ENCODE data around the gene TUBGCP2.
"Not testable (repeated sequence)": the region's sequence is repeated elsewhere in the genome, so short reads cannot be mapped to it uniquely, and the experiment has no call there.

TUBGCP2 gene

DNA sequence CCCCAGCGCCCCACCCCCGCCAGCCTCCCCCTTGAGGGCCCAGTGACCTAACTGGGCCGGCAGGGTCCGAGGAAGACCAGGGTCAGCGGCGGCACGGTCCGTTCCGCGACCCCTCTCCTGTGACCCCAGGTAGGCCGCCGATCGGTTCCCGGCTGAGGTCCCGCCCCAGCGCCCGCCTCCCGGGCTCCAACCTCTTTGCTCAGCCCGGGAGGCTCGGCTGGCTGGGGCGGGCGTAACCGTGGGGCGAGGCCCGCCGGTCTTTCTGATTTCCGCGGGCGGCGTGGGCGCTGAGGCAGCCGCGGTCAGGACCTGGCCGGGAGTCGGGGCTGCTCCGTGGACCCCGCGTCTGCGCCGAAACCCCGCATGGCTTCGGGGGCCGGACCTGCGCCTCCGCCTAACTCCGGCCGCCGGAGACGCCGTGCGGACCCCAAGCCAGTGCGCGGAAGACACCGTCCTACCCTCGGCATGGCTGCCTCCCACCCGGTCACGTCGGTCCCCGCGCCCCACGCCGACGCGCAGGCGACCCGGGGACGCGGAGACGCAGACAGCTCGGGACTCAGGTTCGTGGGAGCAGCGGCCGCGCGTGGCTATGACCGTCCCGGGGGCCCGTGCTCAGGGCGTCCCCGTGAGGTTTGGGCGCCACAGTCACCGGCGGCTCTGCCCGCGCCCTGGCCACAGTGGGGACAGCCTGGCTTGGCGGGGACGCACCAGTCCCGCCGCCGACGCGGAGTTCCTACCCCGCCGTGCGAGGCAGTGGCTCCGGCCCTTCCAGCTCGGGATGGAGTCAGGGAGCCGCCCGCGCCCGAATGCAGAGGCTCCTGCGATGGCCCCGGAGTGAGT is 72.1 kb downstream of the TUBGCP2 start:
- Mint-ChIP-seq H3K4me3 (peak overlapping the region; percentile 73), H3K27ac (peak overlapping the region; percentile 92), H3K36me3 (ENCODE audit: low read depth) (peaks cover 10% of the 10 kb centered on the region), H3K9me3 (no peaks in the 10 kb centered on the region), H3K4me1 (ENCODE audit: low read depth) (peaks cover 61% of the 10 kb centered on the region), H3K27me3 (peaks cover 61% of the 10 kb centered on the region)
- intact Hi-C loops (cut with micrococcal nuclease), result loop anchor here (2.0 to 10.0 kb wide), 2 partner anchors 20 to 92 kb away; no protein-coding TSS in a partner anchor

DNA sequence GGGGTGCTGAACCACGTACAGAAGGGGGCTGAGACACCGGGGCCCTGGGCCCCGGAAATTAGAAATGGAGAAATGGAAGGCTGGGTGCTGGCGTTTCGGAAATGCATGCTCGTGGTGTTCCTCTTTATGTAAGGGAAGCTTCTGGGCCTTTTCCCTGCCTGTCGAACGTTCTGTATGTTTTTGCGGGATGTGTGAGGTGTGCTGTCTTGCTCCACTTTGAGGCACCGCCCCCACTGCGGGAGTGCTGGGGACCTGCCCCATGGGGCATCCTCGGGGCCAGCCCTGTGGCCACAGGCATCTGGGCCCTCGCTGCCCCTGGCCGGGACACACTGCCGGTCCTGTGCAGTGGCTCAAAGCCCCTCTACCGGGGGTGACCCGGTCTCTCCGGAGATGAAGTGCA is 72.7 kb downstream of the TUBGCP2 start:
- Mint-ChIP-seq H3K27me3 (peaks cover 60% of the 10 kb centered on the region), H3K4me3 (peak overlapping the region; percentile 73), H3K9me3 (no peaks in the 10 kb centered on the region), H3K27ac (peak overlapping the region; percentile 92), H3K4me1 (ENCODE audit: low read depth) (peaks cover 61% of the 10 kb centered on the region), H3K36me3 (ENCODE audit: low read depth) (peaks cover 10% of the 10 kb centered on the region)
- intact Hi-C loops (cut with micrococcal nuclease), result loop anchor here (2.0 to 10.0 kb wide), 2 partner anchors 21 to 91 kb away; no protein-coding TSS in a partner anchor

DNA sequence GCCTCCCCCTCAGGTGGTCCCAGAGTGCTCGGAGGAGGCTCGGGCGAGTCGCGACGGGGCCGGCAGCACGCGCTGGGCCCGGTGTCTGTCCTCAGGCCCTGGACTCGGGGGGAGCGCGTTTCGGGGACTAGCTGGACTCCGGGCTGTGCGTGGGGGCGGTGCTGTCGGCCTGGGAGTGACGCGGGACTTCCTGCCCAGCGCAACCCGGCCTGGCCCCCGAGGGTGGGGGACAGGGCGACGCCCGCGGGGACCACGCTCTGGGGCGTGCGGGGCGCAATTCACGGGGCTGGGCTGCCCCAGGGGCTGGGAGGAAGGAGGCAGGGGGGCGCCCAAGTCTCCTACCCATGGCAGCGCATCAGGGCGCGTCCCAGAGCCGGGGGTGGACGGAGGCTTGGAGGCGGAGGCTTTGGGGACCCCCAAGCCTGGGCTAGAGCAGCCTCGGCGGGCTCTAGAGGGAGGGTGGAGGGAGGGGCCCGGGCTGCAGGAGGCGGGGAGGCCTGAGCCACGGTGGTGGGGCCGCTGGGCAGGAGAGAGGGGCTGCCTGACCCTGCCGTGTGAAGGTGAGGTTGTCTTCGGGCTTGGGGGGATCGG is 73.3 kb downstream of the TUBGCP2 start:
- Mint-ChIP-seq H3K4me3 (peak overlapping the region; percentile 73), H3K36me3 (ENCODE audit: low read depth) (peaks cover 10% of the 10 kb centered on the region)

DNA sequence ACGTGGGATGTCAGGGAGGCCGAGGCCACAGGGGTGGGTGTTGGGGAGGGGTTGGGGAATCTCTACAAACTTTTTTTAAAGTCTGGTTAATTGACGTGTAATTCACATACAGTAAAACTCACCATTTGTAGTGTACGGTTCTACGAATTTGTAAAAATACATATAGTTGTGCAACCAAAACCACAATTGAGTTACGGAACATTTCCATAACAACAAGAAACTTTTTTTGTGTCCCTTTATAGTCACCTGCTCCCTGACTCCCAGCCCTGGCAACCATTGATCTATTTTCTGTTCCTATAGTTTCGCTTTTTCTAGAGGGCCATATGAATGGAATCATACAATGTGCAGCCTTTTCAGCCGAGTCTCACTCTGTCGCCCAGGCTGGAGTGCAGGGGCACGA is 73.9 kb downstream of the TUBGCP2 start:
- H3K9me3 Mint-ChIP-seq; H3K36me3 Mint-ChIP-seq (ENCODE audit: low read depth): not testable (repeated sequence)
- peak overlapping the region; percentile 73 for H3K4me3 Mint-ChIP-seq
- H3K4me1 Mint-ChIP-seq (ENCODE audit: low read depth), result peaks cover 52% of the 10 kb centered on the region
- peak overlapping the region; percentile 92 for H3K27ac Mint-ChIP-seq
- intact Hi-C loops (cut with micrococcal nuclease), result loop anchor here (10.0 kb wide), 1 partner anchor 90 kb away; no protein-coding TSS in a partner anchor
- H3K27me3 Mint-ChIP-seq, result peaks cover 56% of the 10 kb centered on the region

More for the DNA sequence above, 73.3 kb downstream of the TUBGCP2 start:
- intact Hi-C loops (cut with micrococcal nuclease), result loop anchor here (10.0 kb wide), 1 partner anchor 91 kb away; no protein-coding TSS in a partner anchor
- Mint-ChIP-seq H3K27me3 (peaks cover 58% of the 10 kb centered on the region), H3K27ac (peak overlapping the region; percentile 92), H3K4me1 (ENCODE audit: low read depth) (peaks cover 57% of the 10 kb centered on the region), H3K9me3 (no peaks in the 10 kb centered on the region)

DNA sequence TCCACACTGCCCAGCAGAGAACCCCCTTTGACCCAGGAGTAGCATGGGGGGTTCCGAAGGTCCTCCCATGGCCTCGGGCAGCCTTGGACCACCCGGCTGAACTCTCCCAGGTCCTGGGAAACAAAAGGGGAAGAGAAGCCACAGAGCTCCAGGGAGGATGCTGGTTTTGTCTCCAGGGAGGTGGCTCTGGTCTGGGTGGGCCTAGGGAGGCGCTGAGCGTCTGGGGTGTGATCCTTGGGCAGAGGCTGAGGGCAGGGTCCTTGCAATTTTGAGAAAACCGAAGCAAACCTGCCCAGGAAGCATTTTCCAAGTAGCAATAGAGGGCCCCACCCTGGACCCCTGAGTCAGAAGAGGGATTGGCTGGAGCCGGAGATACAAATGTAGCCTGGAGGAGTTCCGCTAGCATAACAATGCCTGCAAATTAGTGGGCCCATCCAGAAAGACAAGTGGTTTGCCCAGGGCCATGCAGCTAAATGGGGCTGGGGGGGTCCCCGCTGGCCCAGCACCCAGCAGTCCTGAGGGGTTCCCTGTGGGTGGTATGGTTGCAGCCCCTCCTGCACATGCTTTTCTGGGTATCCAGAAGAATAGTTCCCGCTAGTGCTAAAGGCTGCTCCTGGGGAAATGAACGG is 76.6 kb downstream of the TUBGCP2 start:
- no peaks in the 10 kb centered on the region for H3K36me3 Mint-ChIP-seq (ENCODE audit: low read depth)
- peaks cover 32% of the 10 kb centered on the region for H3K4me1 Mint-ChIP-seq (ENCODE audit: low read depth)
- intact Hi-C loops (cut with micrococcal nuclease), result loop anchor here (10.0 kb wide), 1 partner anchor 87 kb away; no protein-coding TSS in a partner anchor
- peak overlapping the region; percentile 76 for H3K27ac Mint-ChIP-seq
- H3K27me3 Mint-ChIP-seq, result peaks cover 56% of the 10 kb centered on the region
- H3K4me3 Mint-ChIP-seq, result no peak overlapping the region
- H3K9me3 Mint-ChIP-seq, result no peaks in the 10 kb centered on the region

DNA sequence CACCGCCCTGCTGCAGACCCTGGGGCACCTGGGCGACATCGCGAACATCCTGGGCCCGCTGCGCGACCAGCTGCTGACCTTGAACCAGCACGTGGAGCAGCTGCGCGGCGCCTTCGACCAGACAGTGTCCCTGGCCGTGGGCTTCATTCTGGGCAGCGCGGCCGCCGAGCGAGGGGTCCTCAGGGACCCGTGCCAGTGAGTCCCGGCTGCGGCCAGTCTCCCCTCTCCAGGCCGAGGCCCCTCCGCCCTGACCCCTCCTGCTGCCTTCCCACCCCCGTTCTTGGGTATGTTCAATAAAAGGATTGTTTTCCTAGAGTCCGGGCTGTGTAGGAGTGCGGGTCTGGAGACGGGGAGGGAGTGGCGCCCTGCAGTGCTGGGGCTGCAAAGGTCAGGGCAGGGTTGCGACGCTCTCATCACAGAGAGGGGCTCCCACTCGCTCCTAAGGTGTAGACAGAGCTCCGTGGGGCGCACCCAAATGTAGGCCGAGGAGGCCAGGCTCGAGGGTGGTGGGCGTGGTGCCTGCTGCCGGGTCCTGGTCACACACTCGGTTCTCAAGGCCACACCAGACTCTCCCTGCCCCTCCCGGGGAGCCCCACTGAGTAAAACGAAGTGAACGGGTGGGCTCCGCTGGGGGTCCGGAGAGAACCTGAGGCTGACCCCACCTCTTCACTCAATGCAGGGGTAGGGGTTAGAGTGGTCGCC is 77.3 kb downstream of the TUBGCP2 start:
- H3K4me1 Mint-ChIP-seq (ENCODE audit: low read depth), result peaks cover 32% of the 10 kb centered on the region
- H3K36me3 Mint-ChIP-seq (ENCODE audit: low read depth), result no peaks in the 10 kb centered on the region
- H3K27ac Mint-ChIP-seq, result peak overlapping the region; percentile 76
- H3K9me3 Mint-ChIP-seq, result no peaks in the 10 kb centered on the region
- peak overlapping the region; percentile 70 for H3K4me3 Mint-ChIP-seq
- peaks cover 62% of the 10 kb centered on the region for H3K27me3 Mint-ChIP-seq
- intact Hi-C loops (cut with micrococcal nuclease), result loop anchor here (10.0 kb wide), 1 partner anchor 87 kb away; no protein-coding TSS in a partner anchor

DNA sequence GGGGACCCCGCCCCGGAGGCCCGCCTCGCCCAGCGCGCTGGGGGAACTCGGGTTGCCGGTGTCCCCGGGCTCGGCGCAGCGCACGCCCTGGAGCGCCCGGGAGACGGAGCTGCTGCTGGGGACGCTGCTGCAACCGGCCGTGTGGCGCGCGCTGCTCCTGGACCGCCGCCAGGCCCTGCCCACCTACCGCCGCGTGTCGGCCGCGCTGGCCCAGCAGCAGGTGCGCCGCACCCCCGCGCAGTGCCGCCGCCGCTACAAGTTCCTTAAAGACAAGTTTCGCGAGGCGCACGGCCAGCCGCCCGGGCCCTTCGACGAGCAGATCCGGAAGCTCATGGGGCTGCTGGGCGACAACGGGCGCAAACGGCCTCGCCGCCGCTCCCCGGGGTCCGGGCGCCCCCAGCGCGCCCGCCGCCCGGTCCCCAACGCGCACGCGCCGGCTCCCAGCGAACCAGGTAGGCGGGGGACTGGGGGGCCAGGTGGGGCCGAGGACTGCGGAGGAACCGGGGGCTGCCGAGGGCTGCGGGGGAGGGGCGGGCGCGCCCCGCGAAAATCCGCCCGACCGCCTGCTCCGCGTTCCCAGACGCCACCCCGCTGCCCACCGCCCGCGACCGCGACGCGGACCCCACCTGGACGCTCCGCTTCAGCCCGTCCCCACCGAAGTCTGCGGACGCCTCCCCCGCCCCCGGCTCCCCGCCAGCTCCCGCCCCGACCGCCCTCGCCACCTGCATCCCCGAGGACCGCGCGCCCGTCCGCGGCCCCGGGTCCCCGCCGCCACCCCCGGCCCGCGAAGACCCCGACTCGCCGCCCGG is 78.1 kb downstream of the TUBGCP2 start:
- intact Hi-C loops (cut with micrococcal nuclease), result loop anchor here (10.0 kb wide), 1 partner anchor 86 kb away; no protein-coding TSS in a partner anchor
- peaks cover 68% of the 10 kb centered on the region for H3K27me3 Mint-ChIP-seq
- H3K4me3 Mint-ChIP-seq, result peak overlapping the region; percentile 73
- peak overlapping the region; percentile 76 for H3K27ac Mint-ChIP-seq
- no peaks in the 10 kb centered on the region for H3K9me3 Mint-ChIP-seq
- no peaks in the 10 kb centered on the region for H3K36me3 Mint-ChIP-seq (ENCODE audit: low read depth)
- peaks cover 29% of the 10 kb centered on the region for H3K4me1 Mint-ChIP-seq (ENCODE audit: low read depth)

DNA sequence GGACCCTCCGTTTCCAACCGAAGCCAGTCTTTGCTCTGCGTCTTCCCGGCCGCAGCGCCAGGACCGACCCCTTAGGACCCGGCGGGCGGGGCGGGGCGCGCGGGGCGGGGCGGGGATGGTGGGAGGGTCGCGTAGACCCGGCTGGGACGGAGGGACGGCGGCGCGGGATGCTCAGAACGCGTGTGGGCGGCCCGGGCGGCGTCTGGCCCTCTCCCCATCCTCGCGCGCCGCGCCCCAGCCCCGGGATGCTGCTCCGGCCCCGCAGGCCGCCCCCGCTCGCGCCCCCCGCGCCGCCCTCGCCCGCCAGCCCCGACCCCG is 78.7 kb downstream of the TUBGCP2 start, which contains the start of gene UTF1:
TSS of gene UTF1 (plus strand) at position 174 of the 318 bp plus-strand sequence. CDS start at position 246, 72 bp downstream.
- no peaks in the 10 kb centered on the region for H3K36me3 Mint-ChIP-seq (ENCODE audit: low read depth)
- H3K27me3 Mint-ChIP-seq, result peaks cover 72% of the 10 kb centered on the region
- peak within 1 kb of the TSS; percentile 73 for H3K4me3 Mint-ChIP-seq

DNA sequence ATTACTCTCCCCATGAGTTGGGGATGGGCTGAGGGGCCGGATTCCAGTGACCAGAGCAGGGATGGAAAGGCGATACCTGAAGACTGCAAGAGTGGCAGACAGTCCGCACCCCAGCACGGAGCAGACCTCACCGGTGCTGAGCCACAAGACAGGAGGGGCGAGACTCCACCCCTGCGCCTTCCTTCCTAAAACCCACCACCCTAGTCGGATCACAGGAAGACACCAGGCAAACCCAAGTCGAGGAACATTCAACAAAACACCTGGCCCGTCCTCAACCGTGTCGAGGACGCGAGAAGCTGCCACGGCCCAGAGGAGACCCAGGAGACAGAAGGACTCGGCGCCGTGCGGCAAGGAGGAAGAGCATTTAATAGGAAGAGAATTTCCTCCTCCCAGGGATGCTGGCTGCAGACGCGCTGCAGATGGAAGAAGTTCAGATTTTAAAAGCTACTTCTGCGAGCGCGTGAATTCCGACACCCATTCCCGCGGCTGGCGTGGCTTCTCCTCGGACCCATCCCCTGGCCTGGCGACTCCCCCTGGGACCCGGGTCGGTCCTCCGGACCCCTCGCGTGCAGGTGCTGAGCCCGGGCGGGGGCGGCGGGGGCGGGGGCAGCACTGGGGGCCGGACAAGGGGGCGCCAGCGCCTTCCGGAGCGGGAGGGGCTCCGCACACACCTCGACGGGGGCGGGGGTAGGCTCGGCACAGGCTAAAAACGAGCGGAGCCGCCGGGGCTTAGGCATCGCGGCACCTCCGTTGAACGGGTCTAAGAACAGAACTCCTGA is 79.2 kb downstream of the TUBGCP2 start:
- no peaks in the 10 kb centered on the region for H3K36me3 Mint-ChIP-seq (ENCODE audit: low read depth)
- peaks cover 75% of the 10 kb centered on the region for H3K27me3 Mint-ChIP-seq
- H3K4me3 Mint-ChIP-seq, result peak overlapping the region; percentile 57
- no peak overlapping the region for H3K27ac Mint-ChIP-seq
- no peaks in the 10 kb centered on the region for H3K9me3 Mint-ChIP-seq
- H3K4me1 Mint-ChIP-seq (ENCODE audit: low read depth), result peaks cover 29% of the 10 kb centered on the region
- intact Hi-C loops (cut with micrococcal nuclease), result loop anchor here (10.0 kb wide), 1 partner anchor 85 kb away; no protein-coding TSS in a partner anchor

More for the DNA sequence above, 78.7 kb downstream of the TUBGCP2 start, which contains the start of gene UTF1:
- no peaks in the 10 kb centered on the region for H3K9me3 Mint-ChIP-seq
- H3K4me1 Mint-ChIP-seq (ENCODE audit: low read depth), result peaks cover 31% of the 10 kb centered on the region
- H3K27ac Mint-ChIP-seq, result peak within 1 kb of the TSS; percentile 76
- intact Hi-C loops (cut with micrococcal nuclease), result loop anchor here (10.0 kb wide), 1 partner anchor 85 kb away; no protein-coding TSS in a partner anchor

All from dendritic cell treated with granulocyte-macrophage colony-stimulating factor and Interleukin-4, amounts not matched to agents 40 ng/mL and 50 ng/mL, for 4 days (primary cell).